NCI-H82 (cell line): Measurements from ENCODE around the gene IL22RA2.

ENCODE experiments used
- DNase-seq: peaks from one replicate; lab custom pipeline; 2025; lab: John Stamatoyannopoulos, UW

Gene IL22RA2

DNA sequence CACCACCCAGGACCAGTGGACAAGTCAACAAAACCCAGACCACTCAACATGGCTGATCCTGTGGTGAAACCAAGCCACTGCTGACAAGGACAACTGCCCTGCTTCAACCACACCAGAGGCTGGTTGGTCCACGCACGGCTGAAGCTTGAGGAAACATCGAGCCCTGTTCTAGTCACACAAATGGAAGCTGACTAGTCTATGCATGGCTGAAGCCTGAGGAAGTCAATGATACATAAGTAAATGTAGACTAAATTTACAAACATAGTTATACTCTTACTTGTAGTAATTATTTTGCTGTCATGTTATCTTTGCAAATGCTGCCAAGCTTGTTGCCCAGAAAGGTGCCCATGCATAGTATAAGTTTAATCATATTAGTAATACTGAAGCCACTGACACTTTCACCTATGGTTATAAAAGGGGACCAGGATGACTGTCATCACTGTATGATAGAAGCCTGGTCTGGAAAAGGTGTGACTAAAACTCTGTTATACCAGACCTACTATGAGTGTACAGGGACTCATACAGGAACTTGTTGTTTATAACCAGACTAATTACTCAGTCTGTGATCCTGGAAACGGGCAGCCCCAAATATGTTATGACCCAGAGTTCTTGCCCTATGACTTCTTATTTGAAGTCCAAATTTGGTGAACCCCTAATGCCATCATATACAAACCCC is 5.6 kb downstream of the IL22RA2 start:
- no peak for DNase-seq

- DNase-seq, result no peak
Measured at GRCh38 chr6:137166247-137167098, 7.0 kb downstream of the IL22RA2 start.

DNA sequence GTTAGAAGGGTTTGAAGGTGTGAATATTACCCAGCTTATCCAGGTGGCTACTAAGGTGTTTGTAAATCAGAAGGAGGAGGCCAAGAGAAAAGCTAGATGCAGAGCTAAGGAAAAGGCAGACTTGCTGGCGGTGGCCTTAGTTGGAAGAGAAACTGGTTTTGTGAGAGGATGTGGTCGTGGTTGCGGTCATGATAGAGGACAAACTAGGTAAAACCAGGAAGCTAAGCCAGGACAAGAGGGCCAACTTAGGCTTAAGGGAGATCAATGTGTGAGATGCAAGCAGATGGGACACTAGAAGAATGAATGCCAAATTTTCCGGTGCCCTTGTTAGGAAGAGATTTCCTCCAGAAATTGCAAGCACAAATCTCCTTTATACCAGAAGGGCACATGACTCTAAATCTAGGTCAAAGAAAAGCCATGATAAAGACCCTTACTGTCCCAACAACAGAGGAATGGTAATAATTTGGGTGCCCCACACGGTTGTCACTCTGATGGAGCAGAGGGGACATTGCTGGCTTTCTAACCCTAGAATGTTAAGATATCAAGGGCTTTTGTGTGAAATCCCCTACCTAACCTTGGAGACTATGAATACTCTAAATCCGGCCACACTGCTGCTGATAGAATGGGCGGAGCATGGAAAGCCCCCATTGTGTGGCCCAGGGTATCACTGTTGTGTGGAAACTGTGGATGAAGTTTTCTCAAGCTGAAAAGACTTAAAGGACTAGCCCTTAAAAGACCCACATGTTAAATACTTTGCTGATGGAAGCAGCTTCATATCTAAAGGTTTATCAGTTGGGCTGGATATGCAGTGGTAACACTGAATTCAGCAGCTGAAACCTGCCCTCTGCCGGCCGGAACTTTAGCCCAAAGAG is 7.8 kb downstream of the IL22RA2 start:
- peak; percentile 62 for DNase-seq

- DNase-seq, result no peak
Measured at GRCh38 chr6:137163732-137164318, 9.6 kb downstream of the IL22RA2 start.

- DNase-seq, result no peak
Measured at GRCh38 chr6:137162692-137163306, 10.6 kb downstream of the IL22RA2 start.

DNA sequence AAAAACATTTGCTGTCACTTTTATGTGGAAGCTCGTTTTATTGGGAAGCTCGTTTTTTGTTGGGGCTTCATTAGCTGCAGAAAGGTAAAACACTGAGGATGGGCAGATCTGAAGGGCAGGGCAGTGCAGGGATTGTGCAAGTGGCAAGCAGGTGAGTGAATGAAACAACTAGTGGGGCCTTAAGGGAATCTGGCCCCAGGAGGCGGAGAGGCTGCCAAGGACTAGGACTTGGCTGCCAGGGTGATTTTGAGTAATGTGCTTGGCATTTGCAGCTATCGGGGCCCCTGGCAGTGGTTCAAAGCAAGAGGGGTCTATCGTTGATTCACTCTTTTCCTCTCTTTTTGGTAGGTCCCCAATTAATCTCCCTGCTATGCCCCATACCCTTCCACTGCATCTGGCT is 11.5 kb downstream of the IL22RA2 start:
- DNase-seq, result no peak

- no peak for DNase-seq
Measured at GRCh38 chr6:137160763-137161162, 12.7 kb downstream of the IL22RA2 start.

- no peak for DNase-seq
Measured at GRCh38 chr6:137159912-137160311, 13.5 kb downstream of the IL22RA2 start.

DNA sequence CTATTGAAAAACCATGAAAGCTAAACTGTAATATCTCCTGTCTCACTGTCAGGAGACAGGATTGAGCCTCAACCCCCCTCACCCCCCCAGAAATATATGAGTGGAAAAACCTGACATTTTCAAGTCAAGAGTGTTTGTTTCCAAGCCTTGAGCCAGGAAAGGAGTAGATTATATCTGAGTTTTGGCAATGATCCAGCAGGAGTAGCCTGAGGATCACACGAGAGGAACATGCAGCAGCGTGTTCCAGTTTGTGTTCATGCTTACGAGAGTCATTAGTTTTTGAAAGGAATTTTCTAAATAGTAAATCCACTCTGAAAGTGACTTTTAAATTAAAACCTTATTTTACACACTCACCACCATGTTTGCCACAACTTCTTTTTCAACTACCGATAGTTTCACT is 15.8 kb downstream of the IL22RA2 start:
- peak; percentile 25 for DNase-seq

- no peak for DNase-seq
Measured at GRCh38 chr6:137156650-137157049, 16.8 kb downstream of the IL22RA2 start.

DNA sequence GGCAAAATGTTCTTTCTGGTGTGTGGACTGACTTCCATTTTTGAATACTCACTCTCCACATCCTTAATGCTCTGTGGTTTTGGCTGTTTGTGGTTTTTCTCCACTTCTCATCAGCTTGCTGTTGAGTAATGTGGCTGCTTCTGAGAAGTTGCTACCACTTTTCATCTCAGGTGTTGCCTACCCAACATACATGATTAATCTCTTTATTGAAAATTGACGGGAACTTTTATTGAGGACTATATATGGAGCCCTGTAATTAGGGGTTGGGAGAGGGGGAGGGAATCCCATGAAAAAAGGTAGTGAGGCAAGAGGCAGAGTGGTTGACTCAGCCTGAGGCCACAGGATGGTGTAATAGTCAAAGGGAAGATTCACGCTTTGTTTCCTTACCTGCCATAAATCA is 17.6 kb downstream of the IL22RA2 start:
- no peak for DNase-seq

DNA sequence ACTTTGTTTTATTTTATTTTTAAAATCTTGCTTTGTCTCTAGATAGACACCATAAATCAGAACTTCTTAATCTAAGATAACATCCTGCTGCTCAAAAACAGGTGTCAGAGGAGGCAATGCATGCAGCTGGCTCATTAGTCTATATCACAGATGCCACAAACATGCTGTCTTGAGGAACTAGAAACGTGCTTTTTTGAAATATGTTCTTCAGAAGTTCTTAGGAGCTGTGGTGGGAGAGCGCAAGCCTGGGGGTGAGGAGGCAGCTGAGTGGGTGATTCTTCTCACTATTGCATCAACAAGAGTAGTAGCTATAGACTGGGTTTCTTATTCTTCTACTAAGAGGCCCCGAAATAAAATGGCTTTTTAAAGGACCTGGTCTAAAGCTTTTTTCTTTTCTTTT is 23.4 kb downstream of the IL22RA2 start:
- no peak for DNase-seq

DNA sequence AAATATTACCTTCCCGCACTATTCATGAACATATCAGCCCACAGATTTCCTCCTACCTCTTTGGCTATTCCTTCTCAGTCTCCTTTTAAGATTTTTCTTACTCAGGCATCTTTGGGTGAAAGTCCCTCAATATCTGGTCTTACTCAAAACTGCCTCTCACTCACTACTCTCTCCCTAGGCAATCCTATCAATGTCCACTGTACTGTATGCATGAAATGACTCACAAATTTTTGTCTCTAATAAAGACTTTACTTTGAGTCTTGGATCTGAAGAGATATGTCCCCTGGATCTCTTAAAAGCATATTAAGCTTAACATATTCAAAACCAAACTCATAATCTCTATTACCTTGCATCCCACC is 24.4 kb downstream of the IL22RA2 start:
- no peak for DNase-seq

- no peak for DNase-seq
Measured at GRCh38 chr6:137148306-137149034, 25.0 kb downstream of the IL22RA2 start.

DNA sequence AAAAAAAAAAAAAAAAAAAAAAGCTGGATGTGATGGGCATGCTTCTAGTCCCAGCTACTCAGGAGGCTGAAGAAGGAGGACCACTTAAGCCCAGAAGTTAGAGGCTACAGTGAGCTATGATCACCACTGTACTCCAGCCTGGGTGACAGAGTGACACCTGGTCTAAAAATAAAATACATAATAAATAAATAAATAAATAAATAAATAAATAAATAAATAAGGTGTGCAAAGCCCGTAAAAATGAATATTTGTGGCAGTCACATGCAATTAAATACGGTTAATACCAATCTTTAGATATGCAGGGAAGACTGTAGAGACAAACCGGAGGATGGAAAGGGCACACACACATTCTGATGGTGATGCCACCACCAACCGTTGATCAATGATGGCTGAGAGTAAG is 26.2 kb downstream of the IL22RA2 start:
- no peak for DNase-seq

- no peak for DNase-seq
Measured at GRCh38 chr6:137146206-137146605, 27.2 kb downstream of the IL22RA2 start.

DNA sequence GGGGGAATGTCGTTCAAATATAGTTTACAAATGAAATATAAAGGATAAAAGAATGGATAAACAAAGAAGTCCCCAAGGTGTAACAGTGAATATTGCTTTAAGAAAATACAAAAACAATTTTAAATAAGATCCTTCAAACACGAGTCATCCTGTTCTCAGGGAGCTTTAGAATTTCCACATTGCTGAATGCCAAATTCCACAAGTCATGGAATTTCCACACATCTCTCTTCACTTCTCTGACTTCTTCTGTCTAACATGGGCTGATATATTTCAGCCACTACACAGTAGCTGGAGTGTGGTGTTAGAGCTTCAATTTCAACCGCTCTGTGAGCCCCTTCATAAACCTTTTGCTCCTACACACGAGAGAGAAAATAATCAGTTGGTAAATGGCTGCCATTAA is 28.0 kb downstream of the IL22RA2 start:
- DNase-seq, result no peak

- no peak for DNase-seq
Measured at GRCh38 chr6:137136065-137136464, 37.4 kb downstream of the IL22RA2 start.

DNA sequence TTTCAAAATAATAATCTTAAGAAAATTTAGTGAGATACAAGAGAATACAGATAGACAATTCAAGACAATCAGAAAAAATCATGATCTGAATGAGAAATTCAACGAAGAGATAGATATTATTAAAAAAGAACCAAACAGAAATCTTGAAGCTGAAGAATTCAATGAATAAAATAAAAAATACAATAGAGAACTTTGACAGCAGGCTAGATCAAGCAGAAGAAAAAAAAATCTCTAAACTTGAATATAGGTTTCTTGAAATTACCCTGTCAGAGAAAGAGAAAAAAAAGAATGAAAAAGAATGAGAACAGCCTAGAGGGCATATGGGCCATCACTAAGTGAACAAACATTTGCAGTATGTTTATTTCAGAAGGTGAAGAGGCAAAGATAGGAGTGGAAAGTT is 39.0 kb downstream of the IL22RA2 start:
- DNase-seq, result no peak

DNA sequence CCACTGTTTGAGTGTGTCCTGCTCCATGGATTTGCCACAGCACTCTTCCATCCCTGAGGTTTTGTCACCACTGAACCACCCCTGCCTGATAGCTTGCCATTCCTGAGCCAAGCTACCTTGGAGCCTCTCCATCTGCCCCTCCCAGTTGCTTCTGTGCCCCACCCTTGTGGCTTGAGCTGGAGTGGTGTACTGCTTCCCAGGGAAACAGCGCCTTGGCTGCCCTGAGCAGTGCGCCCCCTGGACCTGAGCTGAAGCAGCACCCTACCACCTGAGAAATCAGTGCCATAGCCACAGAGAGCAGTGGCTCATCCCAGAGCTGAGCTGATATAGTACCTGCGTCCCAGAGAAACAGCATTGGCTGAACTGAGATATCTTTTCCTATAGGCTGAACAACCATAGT is 40.3 kb downstream of the IL22RA2 start:
- DNase-seq, result no peak

DNA sequence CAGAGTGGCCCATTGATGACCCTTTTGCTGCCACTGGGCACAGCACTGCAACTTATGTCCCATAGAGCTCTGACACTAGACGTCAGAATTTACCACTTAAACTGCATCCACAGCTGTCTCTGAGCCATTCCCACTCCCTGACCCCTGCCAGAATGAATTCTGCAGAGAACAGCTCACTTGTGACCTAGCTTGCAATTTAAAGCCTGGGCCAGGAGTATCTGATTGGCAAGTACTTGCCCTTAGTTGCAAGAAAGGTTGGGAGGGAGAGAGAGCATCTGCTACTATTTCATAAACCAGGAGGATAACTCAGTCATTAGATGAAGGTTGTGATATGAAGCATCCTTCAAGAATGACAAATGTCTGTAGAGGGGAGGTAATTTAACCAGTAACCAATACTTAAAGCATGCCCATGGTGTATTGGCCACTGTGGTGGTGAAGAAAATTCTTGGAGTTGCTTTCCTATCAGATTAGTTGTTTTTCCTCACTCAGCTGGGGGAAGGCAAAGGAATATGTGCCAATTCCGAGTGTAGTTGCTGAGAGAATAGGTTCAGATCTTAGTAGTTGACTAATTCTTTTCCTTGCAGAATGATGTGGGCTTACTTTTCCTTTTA is 46.5 kb downstream of the IL22RA2 start:
- no peak for DNase-seq
